ENCODE results near the gene SIVA1. TPM values are rescaled to one million over a fixed set of nuclear protein-coding genes. Genes with fewer than 3 reads are reported as not detected.
A peak's percentile ranks its signal among the peaks of the same experiment; 100 is the strongest.

Gene SIVA1
- total RNA-seq, 2 donors from 2014 or later: 111 to 130 TPM

DNA sequence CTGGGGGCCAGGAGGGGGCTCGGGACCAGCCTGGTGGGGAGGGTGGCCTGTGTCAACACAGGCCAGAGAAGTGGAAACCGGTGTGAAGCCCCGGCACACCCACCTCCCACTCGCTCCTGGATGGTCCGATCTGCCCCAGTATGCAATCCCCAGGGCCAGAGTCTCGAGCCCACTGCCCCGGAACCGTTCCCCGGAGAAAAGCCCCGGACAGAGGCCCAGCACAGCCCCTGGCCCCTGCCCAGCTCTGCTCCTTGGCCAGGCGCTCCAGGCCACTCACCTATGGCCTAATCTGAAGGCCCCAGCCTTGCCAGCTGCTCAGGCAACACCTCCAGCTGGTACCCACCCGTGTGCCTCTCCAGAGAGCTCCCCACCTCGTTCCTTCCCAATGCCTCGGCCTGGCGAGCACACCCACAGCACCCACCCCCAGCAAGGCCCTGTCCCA, 24.9 kb downstream of the SIVA1 start:
- ATAC-seq (no peak), DNase-seq (no peak)
- 61 to 68% methylated on average over 5 to 15 of the region's 15 CpGs for WGBS, 2 donors
- peaks cover 0 to 5% of the 10 kb centered on the region in 2 donors for H3K36me3 ChIP-seq (replicated peaks in 1 of 2; ENCODE audit: insufficient read depth in 1 of 2, low read depth in 2 of 2)
- no peaks in the 10 kb centered on the region for H3K27me3 ChIP-seq
- H3K9me3 ChIP-seq: no peaks in the 10 kb centered on the region
- TF ChIP-seq POLR2A (IDR thresholded peaks at IDR 0.05): no peak
- TF ChIP-seq, protein P1, sequence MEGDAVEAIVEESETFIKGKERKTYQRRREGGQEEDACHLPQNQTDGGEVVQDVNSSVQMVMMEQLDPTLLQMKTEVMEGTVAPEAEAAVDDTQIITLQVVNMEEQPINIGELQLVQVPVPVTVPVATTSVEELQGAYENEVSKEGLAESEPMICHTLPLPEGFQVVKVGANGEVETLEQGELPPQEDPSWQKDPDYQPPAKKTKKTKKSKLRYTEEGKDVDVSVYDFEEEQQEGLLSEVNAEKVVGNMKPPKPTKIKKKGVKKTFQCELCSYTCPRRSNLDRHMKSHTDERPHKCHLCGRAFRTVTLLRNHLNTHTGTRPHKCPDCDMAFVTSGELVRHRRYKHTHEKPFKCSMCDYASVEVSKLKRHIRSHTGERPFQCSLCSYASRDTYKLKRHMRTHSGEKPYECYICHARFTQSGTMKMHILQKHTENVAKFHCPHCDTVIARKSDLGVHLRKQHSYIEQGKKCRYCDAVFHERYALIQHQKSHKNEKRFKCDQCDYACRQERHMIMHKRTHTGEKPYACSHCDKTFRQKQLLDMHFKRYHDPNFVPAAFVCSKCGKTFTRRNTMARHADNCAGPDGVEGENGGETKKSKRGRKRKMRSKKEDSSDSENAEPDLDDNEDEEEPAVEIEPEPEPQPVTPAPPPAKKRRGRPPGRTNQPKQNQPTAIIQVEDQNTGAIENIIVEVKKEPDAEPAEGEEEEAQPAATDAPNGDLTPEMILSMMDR (IDR thresholded peaks at IDR 0.05): no peak
- H3K4me1 ChIP-seq: peaks cover 52% of the 10 kb centered on the region
- peak overlapping the region in 2 of 4 donors; percentile 16 to 81 for H3K27ac ChIP-seq
- intact Hi-C loops (cut with DNase I): no loop called here
- no peak overlapping the region for H3K4me3 ChIP-seq

DNA sequence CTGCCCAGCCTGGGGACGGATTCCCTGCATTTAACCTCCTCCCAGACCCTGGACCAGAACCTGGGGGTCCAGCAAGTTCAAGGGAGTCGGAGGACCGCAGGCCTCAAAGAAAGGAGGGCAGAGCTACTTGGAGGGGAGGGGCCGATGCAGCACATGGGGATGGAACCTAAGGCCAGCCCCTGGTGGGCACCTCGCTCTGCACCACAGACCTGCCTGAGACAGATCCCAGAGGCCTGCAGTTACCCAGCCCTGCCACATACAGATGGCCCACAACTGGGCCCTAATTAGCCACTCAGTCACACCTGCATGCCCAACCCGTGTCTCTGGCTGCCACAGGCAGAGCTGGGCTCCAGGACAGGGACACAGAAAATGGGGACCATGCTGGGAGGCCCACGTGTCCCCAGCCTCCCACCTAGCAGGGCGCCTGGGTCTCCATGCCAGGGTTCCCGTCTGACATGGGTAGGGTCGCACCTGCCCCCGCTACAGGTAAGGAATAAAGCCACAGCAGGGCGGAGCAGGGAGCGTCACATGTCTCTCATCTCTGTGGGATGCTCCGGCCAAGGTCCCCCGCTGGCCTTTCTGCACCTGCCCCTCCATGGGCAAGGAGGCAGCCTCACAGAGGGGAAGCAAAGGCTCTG, 25.9 kb downstream of the SIVA1 start:
- DNase-seq (no peak), ATAC-seq (no peak)
- Histone ChIP-seq H3K9me3 (no peaks in the 10 kb centered on the region), H3K36me3 (replicated peaks in 1 of 2; ENCODE audit: insufficient read depth in 1 of 2, low read depth in 2 of 2) (peaks cover 0 to 3% of the 10 kb centered on the region in 2 donors), H3K4me1 (peaks cover 44% of the 10 kb centered on the region), H3K27ac (peak overlapping the region in 1 of 4 donors; percentile 81), H3K27me3 (no peaks in the 10 kb centered on the region), H3K4me3 (no peak overlapping the region)
- TF ChIP-seq, protein P1 (IDR thresholded peaks at IDR 0.05): no peak
- no peak for TF ChIP-seq POLR2A (IDR thresholded peaks at IDR 0.05)
- intact Hi-C loops (cut with DNase I): no loop called here
- 85 to 100% methylated on average over 5 to 15 of the region's 15 CpGs for whole genome bisulfite sequencing, 2 donors

DNA sequence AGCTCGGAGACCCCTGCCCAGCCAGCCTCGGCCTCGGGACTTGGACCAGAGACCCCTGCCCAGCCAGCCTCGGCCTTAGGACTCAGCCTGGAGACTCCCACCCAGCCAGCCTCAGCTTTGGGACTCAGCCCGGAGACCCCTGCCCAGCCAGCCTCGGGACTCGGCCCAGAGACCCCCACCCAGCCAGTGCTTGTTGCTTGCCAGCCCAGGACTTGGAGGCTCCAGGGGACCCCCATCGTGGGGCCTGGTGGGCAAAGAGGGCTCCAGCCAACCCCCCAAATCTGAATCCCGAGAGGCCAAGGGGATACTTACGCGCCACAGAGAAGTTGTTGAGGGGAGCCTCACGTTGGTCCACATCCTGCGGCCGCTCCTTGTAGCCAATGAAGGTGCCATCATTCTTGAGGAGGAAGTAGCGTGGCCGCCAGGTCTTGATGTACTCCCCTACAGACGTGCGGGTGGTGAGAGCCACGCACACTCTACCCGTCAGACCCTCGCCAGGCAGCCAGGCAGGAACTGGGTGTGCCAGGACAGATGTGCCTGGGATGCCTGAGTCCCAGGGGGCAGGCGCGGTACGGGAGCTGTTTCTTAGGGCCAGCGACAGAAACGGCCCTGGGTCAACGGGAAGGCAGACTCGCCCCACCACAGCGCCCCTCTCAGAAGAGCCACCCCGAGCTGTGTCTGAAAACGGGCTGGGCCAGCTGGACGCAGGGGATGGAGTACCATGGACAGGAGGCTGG, 27.0 kb downstream of the SIVA1 start:
- WGBS, 2 donors: 76 to 92% methylated on average over 4 to 32 of the region's 32 CpGs
- no peaks in the 10 kb centered on the region for H3K27me3 ChIP-seq
- ATAC-seq (no peak), DNase-seq (no peak)
- intact Hi-C loops (cut with DNase I): no loop called here
- H3K4me3 ChIP-seq: no peak overlapping the region
- H3K9me3 ChIP-seq: no peaks in the 10 kb centered on the region
- no peak overlapping the region for H3K27ac ChIP-seq
- no peak for TF ChIP-seq POLR2A (IDR thresholded peaks at IDR 0.05)
- TF ChIP-seq, protein P1 (IDR thresholded peaks at IDR 0.05): no peak
- peaks cover 0 to 3% of the 10 kb centered on the region in 2 donors for H3K36me3 ChIP-seq (replicated peaks in 1 of 2; ENCODE audit: insufficient read depth in 1 of 2, low read depth in 2 of 2)
- H3K4me1 ChIP-seq: peaks cover 43% of the 10 kb centered on the region

DNA sequence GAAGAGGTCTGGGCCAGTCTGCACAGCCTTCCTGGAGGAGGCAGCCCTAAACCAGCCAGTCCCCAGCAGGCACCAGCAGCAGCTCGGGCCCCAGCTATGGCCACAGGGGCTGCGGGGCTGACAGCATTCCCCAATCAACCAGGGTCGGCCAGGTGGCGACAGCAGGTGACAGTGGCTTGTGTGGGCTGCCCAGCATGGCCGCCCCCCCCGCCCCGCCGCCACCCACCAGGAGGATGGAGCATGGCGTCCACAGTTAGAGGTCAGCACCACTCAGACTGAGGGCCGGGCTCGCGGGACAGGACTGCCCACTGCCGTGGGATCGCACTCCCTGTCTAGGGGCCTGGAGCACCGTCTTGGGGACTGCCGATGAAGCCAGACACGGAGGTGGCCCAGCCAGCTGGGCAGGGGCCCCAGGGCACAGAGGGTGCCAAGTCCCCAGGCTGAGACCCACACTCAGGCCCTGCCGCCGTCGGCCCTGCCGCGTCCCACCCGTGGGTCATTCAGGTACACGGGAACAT, 27.6 kb downstream of the SIVA1 start:
- DNase-seq: no peak
- H3K4me1 ChIP-seq: peaks cover 43% of the 10 kb centered on the region
- no peak overlapping the region for H3K4me3 ChIP-seq
- no peaks in the 10 kb centered on the region for H3K27me3 ChIP-seq
- no peak for ATAC-seq
- WGBS, 2 donors: 92 to 96% methylated on average over 5 to 18 of the region's 24 CpGs
- TF ChIP-seq, protein P1 (IDR thresholded peaks at IDR 0.05): no peak
- no peak for TF ChIP-seq POLR2A (IDR thresholded peaks at IDR 0.05)
- no peak overlapping the region for H3K27ac ChIP-seq
- intact Hi-C loops (cut with DNase I): no loop called here
- H3K36me3 ChIP-seq (replicated peaks in 1 of 2; ENCODE audit: insufficient read depth in 1 of 2, low read depth in 2 of 2): peaks cover 0 to 3% of the 10 kb centered on the region in 2 donors
- no peaks in the 10 kb centered on the region for H3K9me3 ChIP-seq
